Activated naive CD4-positive, alpha-beta T cell (primary cell): ENCODE results near the gene PRR5L.

Source experiments
- DNase-seq, 4 experiments: peaks; one replicate each; lab custom pipeline; 2025; lab: John Stamatoyannopoulos, UW

PRR5L gene

GRCh38 chr11:36436589-36436988 is 140.5 kb downstream of the PRR5L start:
- no peak for DNase-seq

- DNase-seq, result no peak
These were observed 141.3 kb downstream of the PRR5L start for GRCh38 chr11:36437413-36437812.

- DNase-seq, result no peak
These were observed 142.0 kb downstream of the PRR5L start for GRCh38 chr11:36438126-36438525.

GRCh38 chr11:36441610-36442208 is 145.6 kb downstream of the PRR5L start:
- no peak for DNase-seq

GRCh38 chr11:36443661-36444060 is 147.6 kb downstream of the PRR5L start:
- no peak for DNase-seq

GRCh38 chr11:36446135-36446534 is 150.0 kb downstream of the PRR5L start:
- DNase-seq, result no peak

GRCh38 chr11:36447514-36447913 is 151.4 kb downstream of the PRR5L start:
- DNase-seq, result no peak

GRCh38 chr11:36447947-36448346 is 151.9 kb downstream of the PRR5L start:
- DNase-seq, result no peak

GRCh38 chr11:36449561-36450096 is 153.5 kb downstream of the PRR5L start:
- no peak for DNase-seq

- DNase-seq, result no peak
These were observed 154.1 kb downstream of the PRR5L start for GRCh38 chr11:36450110-36450572.

- DNase-seq, result no peak
These were observed 155.0 kb downstream of the PRR5L start for GRCh38 chr11:36451045-36451444.

- DNase-seq, result no peak
These were observed 155.6 kb downstream of the PRR5L start for GRCh38 chr11:36451681-36452080.

- DNase-seq, result no peak
These were observed 156.3 kb downstream of the PRR5L start for GRCh38 chr11:36452236-36452940.

GRCh38 chr11:36452961-36453360 is 156.9 kb downstream of the PRR5L start:
- no peak for DNase-seq

GRCh38 chr11:36453678-36454077 is 157.6 kb downstream of the PRR5L start:
- DNase-seq, result no peak

GRCh38 chr11:36454551-36454940 is 158.5 kb downstream of the PRR5L start:
- DNase-seq, result no peak

- no peak for DNase-seq
These were observed 159.0 kb downstream of the PRR5L start for GRCh38 chr11:36454941-36455631.

- no peak for DNase-seq
These were observed 159.6 kb downstream of the PRR5L start for GRCh38 chr11:36455658-36456111.

- DNase-seq, result no peak
These were observed 160.1 kb downstream of the PRR5L start for GRCh38 chr11:36456156-36456555.

- no peak for DNase-seq
These were observed 162.2 kb downstream of the PRR5L start for GRCh38 chr11:36458129-36458915.

GRCh38 chr11:36459046-36459445 is 163.0 kb downstream of the PRR5L start:
- no peak for DNase-seq

GRCh38 chr11:36460220-36460619 is 164.1 kb downstream of the PRR5L start:
- DNase-seq, result no peak
